K562 (cell line): ENCODE measurements around the gene CCDC187. TPM values are rescaled to one million over a fixed set of nuclear protein-coding genes. Genes with fewer than 3 reads are reported as not detected.
A peak's percentile ranks its signal among the peaks of the same experiment; 100 is the strongest.

Experiments
- E2F6 ChIP-seq, 2 experiments: IDR thresholded peaks; 2 replicates each; pipeline ENCODE4 v1.6.1; 2011; ENCODE audit warnings: borderline replicate concordance in 1 of 2, control low read depth in 1 of 2, low read depth in 1 of 2, low read length in 1 of 2, mild to moderate bottlenecking in 1 of 2, mixed read lengths in 1 of 2, moderate library complexity in 1 of 2; ENCODE audit not compliant: insufficient read depth in 1 of 2, insufficient read length in 1 of 2, poor library complexity in 1 of 2, severe bottlenecking in 1 of 2; ENCODE audit errors: extremely low read depth in 1 of 2
- HDAC1 ChIP-seq, 2 experiments: fragments of 450-650 bp; IDR thresholded peaks; 2 replicates each; pipeline ENCODE4 v1.6.1; 2016 to 2017; ENCODE audit warnings: inconsistent platforms in 1 of 2, mild to moderate bottlenecking in 1 of 2, moderate library complexity in 1 of 2
- HDGF ChIP-seq: fragments of 450-650 bp; IDR thresholded peaks from 2 replicates; pipeline ENCODE4 v1.6.1; 2016
- JUNB ChIP-seq: fragments of 450-650 bp; formaldehyde crosslinking; conservative IDR thresholded peaks from 2 replicates; pipeline ENCODE4 v1.4.0; 2020; ENCODE audit warnings: mild to moderate bottlenecking
- KAT2B ChIP-seq: IDR thresholded peaks from one replicate; pipeline ENCODE4 v1.6.1; 2012; ENCODE audit warnings: low read depth, mild to moderate bottlenecking, control low read depth, inconsistent platforms, low read length, moderate library complexity
- KLF10 ChIP-seq: fragments of 250-450 bp; sonication (Bioruptor Pico); IDR thresholded peaks from 2 replicates; pipeline ENCODE4 v1.6.1; 2021; ENCODE audit warnings: matching md5 sums
- LEF1 ChIP-seq: fragments of 450-650 bp; IDR thresholded peaks from 2 replicates; pipeline ENCODE4 v1.6.1; 2016; ENCODE audit warnings: mild to moderate bottlenecking
- MAFG ChIP-seq: fragments of 450-650 bp; conservative IDR thresholded peaks from 2 replicates; pipeline ENCODE4 v1.6.1; 2016; ENCODE audit warnings: missing genetic modification characterization, missing compliant biosample characterization
- MEF2D ChIP-seq: conservative IDR thresholded peaks from 2 replicates; pipeline ENCODE4 v1.6.1; 2016; ENCODE audit warnings: low read depth, missing genetic modification characterization, missing compliant biosample characterization
- MIER1 ChIP-seq: fragments of 450-650 bp; IDR thresholded peaks from 2 replicates; pipeline ENCODE4 v1.6.1; 2016; ENCODE audit warnings: antibody characterized with exemption, mild to moderate bottlenecking, low read depth
- POLR2G ChIP-seq: fragments of 200-400 bp; formaldehyde crosslinking; IDR thresholded peaks from 2 replicates; pipeline ENCODE4 v1.6.1; 2017; ENCODE audit warnings: low read depth, mild to moderate bottlenecking, antibody characterized with exemption, low read length, moderate library complexity
- PTBP1 ChIP-seq: fragments of 200-400 bp; formaldehyde crosslinking; IDR thresholded peaks from 2 replicates; pipeline ENCODE4 v1.6.1; 2017; ENCODE audit warnings: low read depth, low read length
- YBX1 ChIP-seq: fragments of 450-650 bp; IDR thresholded peaks from 2 replicates; pipeline ENCODE4 v1.7.1; 2016; ENCODE audit warnings: mild to moderate bottlenecking
- ZBTB2 ChIP-seq: fragments of 450-650 bp; IDR thresholded peaks from 2 replicates; pipeline ENCODE4 v1.6.1; 2016; ENCODE audit warnings: antibody characterized with exemption
- ZNF23 ChIP-seq: fragments of 250-450 bp; sonication (Bioruptor Pico); IDR thresholded peaks from 2 replicates; pipeline ENCODE4 v1.4.0; 2020; ENCODE audit warnings: mild to moderate bottlenecking
- ZNF316 ChIP-seq: fragments of 450-650 bp; IDR thresholded peaks from 2 replicates; pipeline ENCODE4 v1.6.1; 2016
- ZNF318 ChIP-seq, 2 experiments: fragments of 450-650 bp; IDR thresholded peaks; 2 replicates each; pipeline ENCODE4 v1.6.1; 2016; ENCODE audit warnings: mild to moderate bottlenecking in 2 of 2, borderline replicate concordance in 1 of 2, low read depth in 1 of 2, moderate library complexity in 1 of 2
- ZNF830 ChIP-seq: fragments of 250-450 bp; sonication (Bioruptor Pico); IDR thresholded peaks from 2 replicates; pipeline ENCODE4 v1.5.0; 2021; ENCODE audit warnings: mild to moderate bottlenecking
- polyA plus RNA-seq, 8 experiments: library from polyadenylated mRNA; depleted of rRNA in 4 of 8; stranded (reverse) in 5 of 8; unstranded in 3 of 8; fragments of >200 nt; fragmentation: Nextera tagmentation in 2 of 8; fragmentation: Illumina TruSeq in 1 of 8; extraction: Ambion mirVana in 2 of 8; extraction: Trizol in 1 of 8; gene quantifications; 2 replicates each; pipeline versions ENCODE4 v1.2.1 to v1.2.3, GENCODE V29; 2011 to 2014; ENCODE audit warnings: inconsistent platforms in 1 of 8, missing spikeins in 1 of 8
- total RNA-seq, 7 experiments: library from RNA; depleted of rRNA in 6 of 7; stranded (reverse); fragments of >200 nt in 6 of 7; fragmentation: Illumina TruSeq in 2 of 7; extraction: Trizol in 2 of 7; gene quantifications; 2 replicates each; pipeline versions ENCODE4 v1.2.1 to v1.2.3, GENCODE V29; 2011 to 2021; ENCODE audit warnings: low replicate concordance in 1 of 7

The CCDC187 gene
- total and polyA plus RNA-seq, 9 of the 15 experiments (the other 6 are each of a cell fraction or from before 2014, with no cell fraction given) = not detected

GRCh38 chr9:136307215-136307750, 3.4 kb upstream of the CCDC187 start (continued):
- no peak for TF ChIP-seq MAFG (tag)
- TF ChIP-seq POLR2G = no peak
- TF ChIP-seq HDAC1 (IDR thresholded peaks at IDR 0.05) = peak in 1 of 2 experiments; percentile 66; a peak in 2 of 4 replicates
- peak; percentile 98 for TF ChIP-seq HDGF
- 0 out of 2 replicates have a peak, but pooled peaks have one; percentile 29 for TF ChIP-seq YBX1
- TF ChIP-seq LEF1 = peak; percentile 61; the same call in 1 of the 2 replicates
- TF ChIP-seq E2F6 (IDR thresholded peaks at IDR 0.05; ENCODE audit: borderline replicate concordance in 1 of 2, extremely low read depth in 1 of 2, insufficient read depth in 1 of 2, insufficient read length in 1 of 2, low read depth in 1 of 2, low read length in 1 of 2, poor library complexity in 1 of 2, severe bottlenecking in 1 of 2) = no peak
- TF ChIP-seq KLF10 (CRISPR knock-in tag) = no peak
- TF ChIP-seq JUNB (CRISPR knock-in tag) = no peak
- no peak for TF ChIP-seq ZNF316
- TF ChIP-seq MEF2D = peak; percentile 60; the same call in 1 of the 2 replicates
- TF ChIP-seq KAT2B = no peak
- no peak for TF ChIP-seq PTBP1
- TF ChIP-seq ZNF318 (IDR thresholded peaks at IDR 0.05; ENCODE audit: borderline replicate concordance in 1 of 2, low read depth in 1 of 2) = no peak
- peak; percentile 72; the same call in 1 of the 2 replicates for TF ChIP-seq MIER1
- peak; percentile 49; the same call in 1 of the 2 replicates for TF ChIP-seq ZBTB2
- TF ChIP-seq ZNF830 = no peak
- TF ChIP-seq ZNF23 (CRISPR knock-in tag) = no peak
